Neural crest cell (in vitro differentiated cells): ENCODE results near the gene THBS3. TPM values are rescaled to one million over a fixed set of nuclear protein-coding genes. Genes with fewer than 3 reads are reported as not detected.
"Not testable (repeated sequence)": the region's sequence is repeated elsewhere in the genome, so short reads cannot be mapped to it uniquely, and the experiment has no call there.

Experiments
- DNase-seq: peaks from one replicate; pipeline ENCODE4 v3.0.0; 2021; ENCODE audit warnings: low read depth, mixed read lengths, low spot score
- H3K27ac Mint-ChIP-seq: one replicate; pipeline ENCODE4 v1.8.0; 2021; ENCODE audit warnings: mild to moderate bottlenecking, mixed read lengths; ENCODE audit not compliant: unreplicated experiment
- H3K27me3 Mint-ChIP-seq: 2 replicates; pipeline ENCODE4 v1.8.0; 2021; ENCODE audit warnings: low read depth, mild to moderate bottlenecking, mixed read lengths
- H3K36me3 Mint-ChIP-seq: 2 replicates; pipeline ENCODE4 v1.8.0; 2021; ENCODE audit warnings: low read depth, mild to moderate bottlenecking, mixed read lengths
- H3K4me1 Mint-ChIP-seq: 2 replicates; pipeline ENCODE4 v1.8.0; 2021; ENCODE audit warnings: mixed read lengths
- H3K4me3 Mint-ChIP-seq: one replicate; pipeline ENCODE4 v1.8.0; 2021; ENCODE audit warnings: mild to moderate bottlenecking, mixed read lengths
- H3K9me3 Mint-ChIP-seq: 2 replicates; pipeline ENCODE4 v1.8.0; 2021; ENCODE audit warnings: mixed read lengths
- total RNA-seq: library from RNA; stranded (reverse); gene quantifications from 2 replicates; pipeline ENCODE4 v1.2.1, GENCODE V29; 2021
- TF ChIP-seq, protein P1 (sequence below): fragments of 200-600 bp; sonication (generic); conservative IDR thresholded peaks from 2 replicates; pipeline ENCODE4 v1.5.0; 2021; ENCODE audit warnings: antibody characterized with exemption, mild to moderate bottlenecking

Gene THBS3
- total RNA-seq, 1 donor from 2014 or later = 21.4 TPM

DNA sequence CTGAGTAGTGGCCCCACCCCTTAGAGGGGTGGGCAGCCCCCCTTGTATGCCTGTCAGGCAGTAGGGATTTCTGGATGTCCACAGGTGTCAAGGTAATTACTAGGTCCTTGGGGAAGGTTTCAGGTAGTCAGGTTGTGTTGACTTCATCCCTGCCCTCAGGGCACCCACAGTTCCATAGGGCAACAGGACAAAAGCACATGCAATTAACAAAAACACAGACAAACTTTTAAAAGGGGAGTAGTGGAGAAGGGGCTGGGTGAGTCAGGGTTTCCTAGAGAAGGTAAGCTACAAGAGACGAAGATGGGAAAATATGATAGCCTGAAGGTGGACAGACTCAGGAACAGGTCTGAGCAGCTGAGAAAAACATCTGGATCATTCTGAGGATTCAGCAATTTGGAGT is 48.7 kb downstream of the THBS3 start:
- DNase-seq = no peak
- Mint-ChIP-seq H3K4me3 (no peak overlapping the region), H3K9me3 (peaks cover 6% of the 10 kb centered on the region), H3K4me1 (no peaks in the 10 kb centered on the region), H3K27me3 (peaks cover 29% of the 10 kb centered on the region), H3K27ac (no peak overlapping the region), H3K36me3 (no peaks in the 10 kb centered on the region)
- TF ChIP-seq, protein P1, sequence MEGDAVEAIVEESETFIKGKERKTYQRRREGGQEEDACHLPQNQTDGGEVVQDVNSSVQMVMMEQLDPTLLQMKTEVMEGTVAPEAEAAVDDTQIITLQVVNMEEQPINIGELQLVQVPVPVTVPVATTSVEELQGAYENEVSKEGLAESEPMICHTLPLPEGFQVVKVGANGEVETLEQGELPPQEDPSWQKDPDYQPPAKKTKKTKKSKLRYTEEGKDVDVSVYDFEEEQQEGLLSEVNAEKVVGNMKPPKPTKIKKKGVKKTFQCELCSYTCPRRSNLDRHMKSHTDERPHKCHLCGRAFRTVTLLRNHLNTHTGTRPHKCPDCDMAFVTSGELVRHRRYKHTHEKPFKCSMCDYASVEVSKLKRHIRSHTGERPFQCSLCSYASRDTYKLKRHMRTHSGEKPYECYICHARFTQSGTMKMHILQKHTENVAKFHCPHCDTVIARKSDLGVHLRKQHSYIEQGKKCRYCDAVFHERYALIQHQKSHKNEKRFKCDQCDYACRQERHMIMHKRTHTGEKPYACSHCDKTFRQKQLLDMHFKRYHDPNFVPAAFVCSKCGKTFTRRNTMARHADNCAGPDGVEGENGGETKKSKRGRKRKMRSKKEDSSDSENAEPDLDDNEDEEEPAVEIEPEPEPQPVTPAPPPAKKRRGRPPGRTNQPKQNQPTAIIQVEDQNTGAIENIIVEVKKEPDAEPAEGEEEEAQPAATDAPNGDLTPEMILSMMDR = no peak

GRCh38 chr1:155155996-155156643 is 51.6 kb downstream of the THBS3 start:
- not testable (repeated sequence) for DNase-seq, H3K36me3 Mint-ChIP-seq, H3K9me3 Mint-ChIP-seq, H3K27ac Mint-ChIP-seq, H3K4me3 Mint-ChIP-seq, H3K4me1 Mint-ChIP-seq
- peaks cover 38% of the 10 kb centered on the region for H3K27me3 Mint-ChIP-seq

Other genes starting within 250 kb of the THBS3 start
- 63.3 and 65.1 TPM in 2 replicates for gene PYGO2, start 246.1 kb downstream of the THBS3 start, total RNA-seq
- 90.3 and 92.9 TPM in 2 replicates for gene SHC1, start 237.2 kb downstream of the THBS3 start, total RNA-seq
- gene CKS1B, start 233.2 kb downstream of the THBS3 start, total RNA-seq = 211 and 217 TPM in 2 replicates
- 76.3 and 81.9 TPM in 2 replicates for gene FLAD1, start 224.6 kb downstream of the THBS3 start, total RNA-seq
- gene LENEP, start 214.3 kb downstream of the THBS3 start, total RNA-seq = 1.9 and 2.5 TPM in 2 replicates
- 5.9 and 6.9 TPM in 2 replicates for gene ZBTB7B, start 205.1 kb downstream of the THBS3 start, total RNA-seq
- 1.3 and 3.4 TPM in 2 replicates for gene DCST2, start 174.1 kb downstream of the THBS3 start, total RNA-seq
- gene DCST1, start 174.1 kb downstream of the THBS3 start, total RNA-seq = not detected in 2 replicates
- gene ADAM15, start 156.6 kb downstream of the THBS3 start, total RNA-seq = 82.2 and 85.1 TPM in 2 replicates
- 26.4 and 28.5 TPM in 2 replicates for gene EFNA4, start 144.2 kb downstream of the THBS3 start, total RNA-seq
- 5.6 and 6.6 TPM in 2 replicates for gene EFNA3, start 129.1 kb downstream of the THBS3 start, total RNA-seq
- gene EFNA1, start 80.0 kb downstream of the THBS3 start, total RNA-seq = 0.50 and 0.77 TPM in 2 replicates
- 23.2 and 25.1 TPM in 2 replicates for gene SLC50A1, start 72.0 kb downstream of the THBS3 start, total RNA-seq
- gene DPM3, start 67.4 kb downstream of the THBS3 start, total RNA-seq = 77.7 and 80.0 TPM in 2 replicates
- 125 and 152 TPM in 2 replicates for gene KRTCAP2, start 34.6 kb downstream of the THBS3 start, total RNA-seq
- 9.8 and 10.0 TPM in 2 replicates for gene TRIM46, start 34.0 kb downstream of the THBS3 start, total RNA-seq
- gene MTX1, start 798 bp upstream of the THBS3 start, total RNA-seq = 36.0 and 38.3 TPM in 2 replicates
- gene ENTREP3, start 47.6 kb upstream of the THBS3 start, total RNA-seq = 93.1 and 94.3 TPM in 2 replicates
- 68.9 and 75.3 TPM in 2 replicates for gene SCAMP3, start 54.5 kb upstream of the THBS3 start, total RNA-seq
- 101 and 104 TPM in 2 replicates for gene CLK2, start 65.6 kb upstream of the THBS3 start, total RNA-seq
- 20.8 and 22.4 TPM in 2 replicates for gene HCN3, start 69.6 kb upstream of the THBS3 start, total RNA-seq
- gene PKLR, start 93.5 kb upstream of the THBS3 start, total RNA-seq = not detected in 2 replicates
- 665 and 693 TPM in 2 replicates for gene FDPS, start 101.0 kb upstream of the THBS3 start, total RNA-seq
- 55.2 and 56.6 TPM in 2 replicates for gene RUSC1, start 113.0 kb upstream of the THBS3 start, total RNA-seq